Uterus (tissue), 2 donors: ENCODE measurements around the gene KIAA1755.

Experiments used
- CTCF ChIP-seq, 4 experiments: fragments of 200-600 bp in 2 of 4; fragments of 450-650 bp in 2 of 4; sonication (generic) in 2 of 4; IDR thresholded peaks; one replicate each; pipeline ENCODE4 v1.5.1; 2016 to 2019; ENCODE audit warnings: antibody characterized with exemption in 4 of 4, mild to moderate bottlenecking in 2 of 4, moderate library complexity in 1 of 4
- POLR2A ChIP-seq, 2 donors: fragments of 450-650 bp; IDR thresholded peaks; one replicate each; pipeline ENCODE4 v1.6.1; 2016; ENCODE audit warnings: antibody characterized with exemption in 2 of 2, mild to moderate bottlenecking in 1 of 2, moderate library complexity in 1 of 2

GRCh38 chr20:38224531-38224930, 36.0 kb downstream of the KIAA1755 start:
- TF ChIP-seq CTCF (IDR thresholded peaks at IDR 0.05) = no peak
- TF ChIP-seq POLR2A (IDR thresholded peaks at IDR 0.05) = no peak
